Activated gamma-delta T cell treated with anti-CD3 and anti-CD28 coated beads, Interleukin-2, amount 50 U/mL, for 16 hours (primary cell): ENCODE data around the gene HS6ST2.

Experiments
- DNase-seq: peaks from one replicate; pipeline ENCODE4 v3.0.0-alpha.2; 2020; ENCODE audit warnings: low read depth

HS6ST2 gene

DNA sequence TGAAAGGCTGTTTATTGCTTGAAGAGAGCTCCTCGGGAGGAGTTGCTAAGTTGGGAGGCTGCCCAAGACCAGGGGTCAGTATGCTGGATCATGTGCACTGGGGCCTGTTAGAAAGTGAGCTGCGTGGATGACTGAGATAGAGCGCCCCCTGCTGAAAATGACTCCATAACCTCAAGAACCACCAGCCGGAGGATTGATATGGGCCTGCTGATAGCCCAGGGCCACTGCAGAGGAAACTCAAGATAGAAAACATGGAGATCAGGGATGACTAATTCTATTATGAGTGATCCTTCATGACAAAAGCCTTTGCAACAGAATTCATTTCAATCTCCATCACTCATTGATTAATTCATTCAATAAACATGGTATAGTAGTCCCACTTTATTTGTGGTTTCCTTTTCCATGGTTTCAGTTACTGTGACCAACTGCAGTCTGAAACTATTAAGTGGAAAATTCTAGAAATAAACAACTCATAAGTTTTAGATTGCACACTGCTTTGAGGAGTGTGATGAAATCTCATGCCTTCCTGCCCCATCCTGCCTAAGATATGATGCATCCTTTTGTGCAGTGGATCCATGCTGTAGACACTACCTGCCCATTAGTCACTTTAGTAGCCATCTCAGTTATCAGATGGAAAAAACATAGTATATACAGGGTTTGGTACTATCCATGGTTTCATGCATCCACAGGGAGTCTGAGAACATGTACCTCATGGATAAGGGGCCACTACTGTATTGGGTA, 342.9 kb downstream of the HS6ST2 start:
- DNase-seq = peak; percentile 12

- no peak for DNase-seq
Observed at GRCh38 chrX:132614297-132614696, 344.1 kb downstream of the HS6ST2 start.

DNA sequence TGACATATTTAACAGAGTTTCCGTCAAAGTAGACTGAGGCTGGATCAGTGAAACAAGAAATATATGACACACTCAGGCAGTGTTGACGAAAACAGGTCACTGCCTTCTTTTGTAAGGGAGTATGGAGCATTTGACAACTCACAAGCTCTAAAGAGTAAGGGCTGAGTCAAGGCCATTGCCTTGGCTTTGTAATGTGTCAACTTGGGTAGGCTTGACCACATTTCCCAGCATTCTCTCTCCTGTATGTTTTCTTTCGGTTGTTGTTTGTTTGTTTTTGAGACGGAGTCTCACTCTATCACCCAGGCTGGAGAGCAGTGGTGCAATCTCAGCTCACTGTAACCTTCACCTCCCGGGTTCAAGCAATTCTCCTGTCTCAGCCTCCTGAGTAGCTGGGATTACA, 344.6 kb downstream of the HS6ST2 start:
- DNase-seq = no peak

- peak; percentile 3 for DNase-seq
Observed at GRCh38 chrX:132612821-132613564, 345.4 kb downstream of the HS6ST2 start.

- no peak for DNase-seq
Observed at GRCh38 chrX:132610536-132610935, 347.9 kb downstream of the HS6ST2 start.

GRCh38 chrX:132609362-132609848, 349.0 kb downstream of the HS6ST2 start:
- no peak for DNase-seq

- no peak for DNase-seq
Observed at GRCh38 chrX:132603700-132604286, 354.6 kb downstream of the HS6ST2 start.

DNA sequence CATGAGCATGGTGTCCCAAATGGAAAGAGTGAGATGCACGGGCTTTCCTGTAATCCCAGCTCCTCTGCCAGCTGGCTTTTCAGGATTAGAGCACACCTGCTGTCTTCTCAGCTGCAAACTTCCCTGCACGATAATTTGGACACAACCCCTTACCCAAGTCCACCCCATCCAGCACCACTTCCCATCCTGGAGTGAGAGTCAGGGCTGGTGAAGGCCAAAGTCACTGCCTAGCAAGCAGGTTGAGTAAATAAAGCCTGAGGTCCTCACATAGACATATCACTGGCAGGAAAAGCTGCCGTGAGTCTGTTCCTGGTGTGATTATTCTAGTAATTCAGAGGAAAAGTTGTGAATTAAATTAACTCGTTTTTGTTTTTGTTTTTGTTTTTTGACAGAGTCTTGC, 355.7 kb downstream of the HS6ST2 start:
- no peak for DNase-seq

DNA sequence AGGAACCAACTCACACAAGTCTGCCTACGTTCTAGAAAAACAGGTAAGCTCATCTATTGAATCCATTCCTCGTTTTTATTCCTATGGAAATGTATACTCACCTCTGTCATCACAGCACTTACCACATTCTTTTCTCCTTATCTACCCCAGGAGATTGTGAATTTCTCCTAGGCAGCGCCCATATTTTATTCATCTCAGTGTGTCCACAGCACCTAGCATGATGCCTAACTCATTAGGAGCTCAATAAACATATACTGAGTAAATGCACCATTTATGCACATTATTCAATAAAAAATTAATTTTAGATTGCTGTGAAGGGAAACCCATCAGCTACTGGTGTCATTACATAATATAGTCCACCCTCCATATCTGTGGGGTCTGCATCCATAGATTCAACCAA, 363.4 kb downstream of the HS6ST2 start:
- no peak for DNase-seq

- DNase-seq = no peak
Observed at GRCh38 chrX:132594129-132594528, 364.3 kb downstream of the HS6ST2 start.

- no peak for DNase-seq
Observed at GRCh38 chrX:132592880-132593279, 365.5 kb downstream of the HS6ST2 start.

- DNase-seq = no peak
Observed at GRCh38 chrX:132591719-132592275, 366.6 kb downstream of the HS6ST2 start.

DNA sequence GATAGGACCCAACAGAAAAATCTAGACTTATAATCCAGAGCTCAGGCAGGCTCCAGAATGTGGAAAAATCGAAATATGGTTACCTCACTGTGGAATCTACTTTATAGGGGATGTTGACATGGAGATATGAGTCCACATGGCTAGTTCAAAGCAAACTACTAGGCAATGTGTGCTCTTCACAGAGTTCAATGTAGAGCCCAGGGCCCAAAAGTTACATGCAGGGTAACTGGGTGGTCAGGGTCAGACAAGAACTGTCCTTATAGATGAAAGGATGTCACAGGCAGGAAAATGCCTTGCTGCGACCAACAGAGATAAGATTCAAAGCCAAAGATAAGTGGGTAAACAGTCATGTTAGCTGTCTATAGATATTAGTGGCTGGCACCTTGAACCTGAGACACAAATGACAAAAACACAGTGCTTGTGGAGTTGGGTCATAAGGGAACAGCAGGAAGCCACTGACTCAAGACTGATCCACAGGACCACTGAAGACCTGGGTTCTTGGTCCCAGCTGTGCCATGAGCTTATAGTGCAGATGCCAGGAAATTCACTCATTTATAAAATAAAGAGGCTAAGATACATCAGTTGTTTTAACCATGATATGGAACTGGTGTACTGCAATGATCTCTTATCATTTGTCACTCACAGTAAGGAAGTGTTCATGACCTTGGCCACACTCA, 367.9 kb downstream of the HS6ST2 start:
- DNase-seq = no peak

GRCh38 chrX:132584936-132585335, 373.5 kb downstream of the HS6ST2 start:
- DNase-seq = no peak

DNA sequence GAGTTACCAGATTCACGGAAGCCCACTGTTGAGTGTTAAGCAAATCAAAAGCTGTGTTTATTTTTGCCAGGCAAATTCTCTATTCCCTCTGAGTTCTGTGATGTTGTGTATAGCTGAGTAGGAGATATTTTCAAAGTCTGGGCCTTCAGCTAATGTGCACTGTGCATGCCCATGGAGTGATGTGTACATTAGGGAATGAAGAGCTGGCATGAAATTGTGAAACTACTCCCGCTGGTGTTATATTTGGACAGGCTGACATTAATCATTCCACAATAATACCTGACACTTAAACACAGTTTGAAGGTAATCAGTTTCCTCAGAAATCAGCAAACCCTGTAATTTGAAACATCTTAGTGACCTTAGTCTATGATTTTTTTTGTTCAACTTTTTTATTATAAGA, 381.5 kb downstream of the HS6ST2 start:
- no peak for DNase-seq
